ENCODE data around the gene EIF2D. TPM values are rescaled to one million over a fixed set of nuclear protein-coding genes. Genes with fewer than 3 reads are reported as not detected.

EIF2D gene
- total and polyA plus RNA-seq, 9 of the 15 experiments (the other 6 are each of a cell fraction or from before 2014, with no cell fraction given): 81.1 to 138 (median 93.9) TPM

DNA sequence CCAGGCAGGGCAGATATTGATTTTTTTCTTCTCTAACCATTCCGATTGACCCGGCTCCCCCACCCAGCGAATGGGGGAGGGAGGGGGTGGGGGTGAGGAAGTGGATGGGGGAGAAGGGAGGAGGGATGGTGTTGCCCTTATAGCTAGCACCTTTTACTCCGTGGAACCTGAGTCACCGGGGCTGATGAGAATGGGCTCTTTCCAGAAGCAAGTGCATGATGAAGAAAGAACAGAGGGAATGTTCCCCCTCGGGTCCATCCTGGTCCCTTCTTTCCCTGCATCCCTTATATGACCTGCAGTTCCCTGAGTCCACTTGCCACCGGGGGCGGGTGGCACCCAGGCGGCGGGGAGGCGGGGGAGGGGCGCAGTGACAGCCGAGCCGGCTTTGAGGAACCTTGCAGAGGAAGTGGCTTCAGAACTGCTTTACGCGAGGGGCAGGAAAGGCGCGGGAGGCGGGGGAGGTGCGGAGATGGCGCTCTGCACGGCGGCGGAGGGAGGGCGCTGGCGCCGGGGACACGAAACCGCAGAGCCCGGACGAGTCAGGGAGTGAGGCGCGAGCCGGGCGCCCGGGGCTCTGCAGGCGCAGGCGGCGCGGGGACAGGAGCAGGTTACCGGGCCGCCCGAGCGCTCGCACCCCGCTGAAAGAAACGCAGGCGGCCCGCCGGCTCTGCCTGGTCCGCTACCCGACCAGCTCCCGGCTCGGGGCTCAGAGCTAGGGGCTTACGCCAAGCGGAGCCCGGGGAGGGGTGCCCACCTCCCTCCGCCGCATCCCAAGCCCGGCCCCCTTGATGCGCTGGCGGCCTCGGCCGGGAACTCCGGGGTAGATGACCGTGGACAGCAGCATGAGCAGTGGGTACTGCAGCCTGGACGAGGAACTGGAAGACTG lies 55.3 kb downstream of the EIF2D start (continued):
- peak; percentile 95 for TF ChIP-seq SMAD4 (CRISPR knock-in tag; conservative IDR thresholded peaks at IDR 0.05)
- TF ChIP-seq BRD9 (IDR thresholded peaks at IDR 0.05; ENCODE audit: low read depth, partially characterized antibody): no peak
- no peak for TF ChIP-seq RFX1 (IDR thresholded peaks at IDR 0.05)
- TF ChIP-seq PPARD (CRISPR knock-in tag; IDR thresholded peaks at IDR 0.05): no peak
- peak; percentile 89 for TF ChIP-seq CHD1 (IDR thresholded peaks at IDR 0.05; ENCODE audit: low read length)
- no peak for TF ChIP-seq ELK3 (CRISPR knock-in tag; IDR thresholded peaks at IDR 0.05)
- TF ChIP-seq FOXK2 (conservative IDR thresholded peaks at IDR 0.05 in 1 of 2, IDR thresholded peaks at IDR 0.05 in 1 of 2; ENCODE audit: low read depth in 2 of 2): no peak; a peak in 1 of 4 replicates
- TF ChIP-seq, protein P1, sequence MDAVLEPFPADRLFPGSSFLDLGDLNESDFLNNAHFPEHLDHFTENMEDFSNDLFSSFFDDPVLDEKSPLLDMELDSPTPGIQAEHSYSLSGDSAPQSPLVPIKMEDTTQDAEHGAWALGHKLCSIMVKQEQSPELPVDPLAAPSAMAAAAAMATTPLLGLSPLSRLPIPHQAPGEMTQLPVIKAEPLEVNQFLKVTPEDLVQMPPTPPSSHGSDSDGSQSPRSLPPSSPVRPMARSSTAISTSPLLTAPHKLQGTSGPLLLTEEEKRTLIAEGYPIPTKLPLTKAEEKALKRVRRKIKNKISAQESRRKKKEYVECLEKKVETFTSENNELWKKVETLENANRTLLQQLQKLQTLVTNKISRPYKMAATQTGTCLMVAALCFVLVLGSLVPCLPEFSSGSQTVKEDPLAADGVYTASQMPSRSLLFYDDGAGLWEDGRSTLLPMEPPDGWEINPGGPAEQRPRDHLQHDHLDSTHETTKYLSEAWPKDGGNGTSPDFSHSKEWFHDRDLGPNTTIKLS (IDR thresholded peaks at IDR 0.05; ENCODE audit: borderline replicate concordance, low read depth): peak; percentile 45
- TF ChIP-seq KLF6 (CRISPR knock-in tag; IDR thresholded peaks at IDR 0.05; ENCODE audit: borderline replicate concordance): no peak
- TF ChIP-seq TCF3 (CRISPR knock-in tag; IDR thresholded peaks at IDR 0.05): peak; percentile 34; the same call in 1 of the 2 replicates
- TF ChIP-seq TGIF2 (CRISPR knock-in tag; IDR thresholded peaks at IDR 0.05): peak; percentile 15; the same call in 1 of the 2 replicates
- TF ChIP-seq CBFB (CRISPR knock-in tag; IDR thresholded peaks at IDR 0.05): peak; percentile 87; the same call in 1 of the 2 replicates
- no peak for TF ChIP-seq MIER1 (IDR thresholded peaks at IDR 0.05; ENCODE audit: low read depth)
- TF ChIP-seq, protein P2, sequence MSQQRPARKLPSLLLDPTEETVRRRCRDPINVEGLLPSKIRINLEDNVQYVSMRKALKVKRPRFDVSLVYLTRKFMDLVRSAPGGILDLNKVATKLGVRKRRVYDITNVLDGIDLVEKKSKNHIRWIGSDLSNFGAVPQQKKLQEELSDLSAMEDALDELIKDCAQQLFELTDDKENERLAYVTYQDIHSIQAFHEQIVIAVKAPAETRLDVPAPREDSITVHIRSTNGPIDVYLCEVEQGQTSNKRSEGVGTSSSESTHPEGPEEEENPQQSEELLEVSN (IDR thresholded peaks at IDR 0.05; ENCODE audit: borderline replicate concordance in 1 of 2, extremely low read depth in 1 of 2, insufficient read depth in 1 of 2, insufficient read length in 1 of 2, low read depth in 1 of 2, low read length in 1 of 2, poor library complexity in 1 of 2, severe bottlenecking in 1 of 2): peak; percentile 73 to 83
- TF ChIP-seq SMARCB1 (IDR thresholded peaks at IDR 0.05; ENCODE audit: insufficient read length, low read depth): no peak
- TF ChIP-seq KAT8 (IDR thresholded peaks at IDR 0.05; ENCODE audit: low read depth): no peak
- TF ChIP-seq ATF4 (CRISPR knock-in tag; IDR thresholded peaks at IDR 0.05): 0 out of 2 replicates have a peak, but pooled peaks have one; percentile 16
- peak; percentile 90 for TF ChIP-seq ZFX (CRISPR knock-in tag; IDR thresholded peaks at IDR 0.05)
- 0 out of 2 replicates have a peak, but pooled peaks have one; percentile 38 for TF ChIP-seq ZNF75A (CRISPR knock-in tag; IDR thresholded peaks at IDR 0.05)
- no peak for TF ChIP-seq ETS2 (tag; IDR thresholded peaks at IDR 0.05; ENCODE audit: borderline replicate concordance, poor library complexity, severe bottlenecking)
